ENCODE data around the gene CCDC159.
"Not testable (repeated sequence)": the region's sequence is repeated elsewhere in the genome, so short reads cannot be mapped to it uniquely, and the experiment has no call there.

The CCDC159 gene

DNA sequence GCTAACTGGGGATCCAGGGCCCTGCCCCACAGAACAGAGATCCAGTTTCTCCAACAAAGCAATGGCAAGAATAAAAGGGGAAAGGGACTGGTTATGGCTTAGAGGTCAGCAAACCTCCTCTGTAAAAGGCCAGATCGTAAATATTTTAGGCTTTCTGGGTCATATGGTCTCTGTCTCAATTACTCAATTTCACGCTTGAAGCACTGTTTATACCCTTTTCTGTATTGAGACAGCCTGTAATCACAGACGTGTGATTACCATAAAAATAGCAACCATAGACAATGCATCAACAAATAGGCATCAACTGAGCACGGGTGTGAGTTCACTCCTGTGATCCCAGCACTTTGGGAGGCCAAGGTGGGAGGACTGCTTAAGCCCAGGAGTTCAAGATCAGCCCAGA lies 16.2 kb upstream of the CCDC159 start:
- Histone ChIP-seq H3K4me2 (ENCODE audit: low read length) (no peak overlapping the region), H3K9me2 (replicated peaks; ENCODE audit: control insufficient read depth, low read length) (no peaks in the 10 kb centered on the region), H4K20me1 (ENCODE audit: control insufficient read depth, insufficient read depth, low read depth, low read length) (no peaks in the 10 kb centered on the region), H3K4me1 (ENCODE audit: control insufficient read depth, low read length) (peaks cover under 1% of the 10 kb centered on the region), H3K27ac (ENCODE audit: low read depth, low read length) (no peak overlapping the region), H3K9me3 (ENCODE audit: control insufficient read depth, insufficient read depth, low read length) (no peaks in the 10 kb centered on the region), H3K27me3 (ENCODE audit: control insufficient read depth, low read length) (no peaks in the 10 kb centered on the region), H3K79me2 (ENCODE audit: control insufficient read depth, low read length) (no peaks in the 10 kb centered on the region), H3K36me3 (ENCODE audit: control insufficient read depth, low read length) (peaks cover 1% of the 10 kb centered on the region), H3F3A (ENCODE audit: control insufficient read depth, insufficient read depth) (no peaks in the 10 kb centered on the region), H3K4me3 (ENCODE audit: low read length) (no peak overlapping the region)
- no peak for TF ChIP-seq EZH2phosphoT487 (IDR thresholded peaks at IDR 0.05; ENCODE audit: borderline replicate concordance, low read length)
- TF ChIP-seq, protein P1, sequence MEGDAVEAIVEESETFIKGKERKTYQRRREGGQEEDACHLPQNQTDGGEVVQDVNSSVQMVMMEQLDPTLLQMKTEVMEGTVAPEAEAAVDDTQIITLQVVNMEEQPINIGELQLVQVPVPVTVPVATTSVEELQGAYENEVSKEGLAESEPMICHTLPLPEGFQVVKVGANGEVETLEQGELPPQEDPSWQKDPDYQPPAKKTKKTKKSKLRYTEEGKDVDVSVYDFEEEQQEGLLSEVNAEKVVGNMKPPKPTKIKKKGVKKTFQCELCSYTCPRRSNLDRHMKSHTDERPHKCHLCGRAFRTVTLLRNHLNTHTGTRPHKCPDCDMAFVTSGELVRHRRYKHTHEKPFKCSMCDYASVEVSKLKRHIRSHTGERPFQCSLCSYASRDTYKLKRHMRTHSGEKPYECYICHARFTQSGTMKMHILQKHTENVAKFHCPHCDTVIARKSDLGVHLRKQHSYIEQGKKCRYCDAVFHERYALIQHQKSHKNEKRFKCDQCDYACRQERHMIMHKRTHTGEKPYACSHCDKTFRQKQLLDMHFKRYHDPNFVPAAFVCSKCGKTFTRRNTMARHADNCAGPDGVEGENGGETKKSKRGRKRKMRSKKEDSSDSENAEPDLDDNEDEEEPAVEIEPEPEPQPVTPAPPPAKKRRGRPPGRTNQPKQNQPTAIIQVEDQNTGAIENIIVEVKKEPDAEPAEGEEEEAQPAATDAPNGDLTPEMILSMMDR (IDR thresholded peaks at IDR 0.05; ENCODE audit: low read depth, low read length, poor library complexity, severe bottlenecking) = no peak

DNA sequence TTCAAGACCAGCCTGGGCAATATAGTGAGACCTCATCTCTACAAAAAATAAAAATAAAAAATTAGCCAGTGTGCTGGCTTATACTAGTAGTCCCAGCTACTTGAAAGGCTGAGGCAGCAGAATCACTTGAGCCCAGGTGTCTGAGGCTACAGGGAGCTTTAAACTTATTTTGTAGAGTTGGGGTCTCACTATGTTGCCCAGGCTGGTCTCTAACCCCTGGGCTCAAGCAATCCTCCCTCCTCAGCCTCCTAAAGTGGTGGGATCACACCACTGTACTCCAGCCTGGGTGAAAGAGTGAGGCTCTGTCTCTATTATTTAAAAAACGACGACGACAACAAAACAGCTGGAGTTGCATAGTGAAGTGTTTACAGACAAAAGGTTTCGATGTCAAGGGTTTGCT lies 14.8 kb upstream of the CCDC159 start:
- H3K79me2 ChIP-seq (ENCODE audit: control insufficient read depth, low read length) = no peaks in the 10 kb centered on the region
- H3K4me3 ChIP-seq (ENCODE audit: low read length) = no peak overlapping the region
- H3K27me3 ChIP-seq (ENCODE audit: control insufficient read depth, low read length) = no peaks in the 10 kb centered on the region
- no peaks in the 10 kb centered on the region for H3K9me3 ChIP-seq (ENCODE audit: control insufficient read depth, insufficient read depth, low read length)
- no peaks in the 10 kb centered on the region for H3K9me2 ChIP-seq (replicated peaks; ENCODE audit: control insufficient read depth, low read length)
- peaks cover 4% of the 10 kb centered on the region for H3K36me3 ChIP-seq (ENCODE audit: control insufficient read depth, low read length)
- H3K27ac ChIP-seq (ENCODE audit: low read depth, low read length) = no peak overlapping the region
- no peaks in the 10 kb centered on the region for H3F3A ChIP-seq (ENCODE audit: control insufficient read depth, insufficient read depth)
- TF ChIP-seq, protein P1 (IDR thresholded peaks at IDR 0.05; ENCODE audit: low read depth, low read length, poor library complexity, severe bottlenecking) = no peak
- TF ChIP-seq EZH2phosphoT487 (IDR thresholded peaks at IDR 0.05; ENCODE audit: borderline replicate concordance, low read length) = no peak
- H3K4me2 ChIP-seq (ENCODE audit: low read length) = no peak overlapping the region
- no peaks in the 10 kb centered on the region for H3K4me1 ChIP-seq (ENCODE audit: control insufficient read depth, low read length)
- no peaks in the 10 kb centered on the region for H4K20me1 ChIP-seq (ENCODE audit: control insufficient read depth, insufficient read depth, low read depth, low read length)

DNA sequence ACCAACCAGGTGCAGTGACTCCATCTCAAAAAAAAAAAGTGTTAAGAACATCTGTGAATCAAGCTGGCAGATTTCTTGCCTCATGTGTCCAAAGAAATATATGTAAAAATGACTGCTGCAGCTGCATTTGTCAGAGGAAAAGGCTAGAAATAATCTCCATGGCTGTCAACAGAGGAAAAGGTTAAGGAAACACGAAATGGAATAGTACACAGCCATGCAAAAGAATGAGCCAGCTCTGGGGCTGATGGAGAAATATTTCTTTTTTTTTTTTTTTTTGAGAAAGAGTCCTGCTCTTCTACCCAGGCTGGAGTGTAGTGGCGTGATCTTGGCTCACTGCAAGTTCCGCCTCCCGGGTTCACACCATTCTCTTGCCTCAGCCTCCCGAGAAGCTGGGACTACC lies 13.5 kb upstream of the CCDC159 start:
- no peak for TF ChIP-seq EZH2phosphoT487 (IDR thresholded peaks at IDR 0.05; ENCODE audit: borderline replicate concordance, low read length)
- Histone ChIP-seq H3K27ac (ENCODE audit: low read depth, low read length) (no peak overlapping the region), H3K36me3 (ENCODE audit: control insufficient read depth, low read length) (peaks cover 4% of the 10 kb centered on the region), H3K4me1 (ENCODE audit: control insufficient read depth, low read length) (no peaks in the 10 kb centered on the region), H4K20me1 (ENCODE audit: control insufficient read depth, insufficient read depth, low read depth, low read length) (no peaks in the 10 kb centered on the region), H3K9me3 (ENCODE audit: control insufficient read depth, insufficient read depth, low read length) (no peaks in the 10 kb centered on the region), H3K79me2 (ENCODE audit: control insufficient read depth, low read length) (no peaks in the 10 kb centered on the region), H3F3A (ENCODE audit: control insufficient read depth, insufficient read depth) (no peaks in the 10 kb centered on the region), H3K9me2 (replicated peaks; ENCODE audit: control insufficient read depth, low read length) (no peaks in the 10 kb centered on the region), H3K27me3 (ENCODE audit: control insufficient read depth, low read length) (no peaks in the 10 kb centered on the region), H3K4me3 (ENCODE audit: low read length) (no peak overlapping the region), H3K4me2 (ENCODE audit: low read length) (no peak overlapping the region)

DNA sequence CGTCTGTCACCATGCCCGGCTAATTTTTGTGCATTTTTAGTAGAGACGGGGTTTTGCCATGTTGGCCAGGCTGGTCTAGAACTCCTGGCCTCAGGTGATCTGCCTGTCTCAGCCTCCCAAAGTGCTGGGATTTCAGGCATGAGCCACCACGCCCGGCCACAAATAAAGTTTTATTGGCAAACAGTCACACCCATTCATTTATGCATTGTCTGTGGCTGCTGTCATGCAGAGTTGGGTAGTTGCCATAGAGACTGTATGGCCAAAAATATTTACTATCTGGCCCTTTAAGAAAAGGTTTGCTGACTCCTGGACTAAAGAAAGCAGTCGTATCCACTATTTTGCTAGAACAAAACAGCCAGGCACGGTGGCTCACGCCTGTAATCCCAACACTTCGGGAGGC lies 12.5 kb upstream of the CCDC159 start:
- not testable (repeated sequence) for H3K27me3 ChIP-seq (ENCODE audit: control insufficient read depth, low read length); H3K79me2 ChIP-seq (ENCODE audit: control insufficient read depth, low read length); H3F3A ChIP-seq (ENCODE audit: control insufficient read depth, insufficient read depth); H3K4me2 ChIP-seq (ENCODE audit: low read length); H4K20me1 ChIP-seq (ENCODE audit: control insufficient read depth, insufficient read depth, low read depth, low read length); H3K4me1 ChIP-seq (ENCODE audit: control insufficient read depth, low read length); H3K36me3 ChIP-seq (ENCODE audit: control insufficient read depth, low read length); H3K9me3 ChIP-seq (ENCODE audit: control insufficient read depth, insufficient read depth, low read length); H3K4me3 ChIP-seq (ENCODE audit: low read length); H3K9me2 ChIP-seq (replicated peaks; ENCODE audit: control insufficient read depth, low read length); H3K27ac ChIP-seq (ENCODE audit: low read depth, low read length)
